Upper lobe of left lung (tissue), 4 donors: Measurements from ENCODE around the gene ZFAND6.

Source experiments
- EP300 ChIP-seq, 4 donors: sonication (generic); formaldehyde crosslinking; IDR thresholded peaks; one replicate each; pipeline ENCODE4 v1.5.1; 2017; ENCODE audit warnings: antibody characterized with exemption in 4 of 4, control low read depth in 2 of 4
- POLR2A ChIP-seq, 4 donors: fragments of 450-650 bp; IDR thresholded peaks; one replicate each; pipeline ENCODE4 v1.5.1; 2016 to 2017; ENCODE audit warnings: antibody characterized with exemption in 4 of 4, mild to moderate bottlenecking in 2 of 4
- POLR2AphosphoS5 ChIP-seq, 2 donors: sonication (generic); formaldehyde crosslinking; IDR thresholded peaks; one replicate each; pipeline ENCODE4 v1.5.1; 2017; ENCODE audit warnings: antibody characterized with exemption in 2 of 2
- TF ChIP-seq, protein P1 (sequence below), 6 experiments: fragments of 450-650 bp in 4 of 6; fragments of 200-600 bp in 2 of 6; sonication (generic) in 2 of 6; IDR thresholded peaks; one replicate each; pipeline ENCODE4 v1.5.1; 2016 to 2019; ENCODE audit warnings: antibody characterized with exemption in 6 of 6

DNA sequence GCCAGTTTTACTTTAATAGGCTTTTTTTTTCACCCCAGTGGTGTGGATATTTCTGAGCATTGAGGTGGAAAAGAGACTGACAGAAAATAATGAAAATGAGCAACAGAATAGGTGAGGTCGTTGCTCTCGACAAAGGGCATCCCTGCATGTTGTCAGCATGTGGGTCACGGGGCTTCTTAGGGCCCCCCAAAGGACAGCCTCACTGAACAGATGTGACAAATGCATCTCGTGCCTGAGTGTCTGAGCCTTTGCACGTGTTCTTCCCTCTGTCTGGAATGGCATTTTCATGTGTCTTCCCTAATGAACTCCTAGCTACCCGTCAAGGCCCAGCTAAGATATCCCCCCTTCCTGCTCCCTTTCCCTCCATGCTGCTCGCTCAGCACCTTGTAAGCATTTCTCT, 125.1 kb downstream of the ZFAND6 start:
- TF ChIP-seq, protein P1, sequence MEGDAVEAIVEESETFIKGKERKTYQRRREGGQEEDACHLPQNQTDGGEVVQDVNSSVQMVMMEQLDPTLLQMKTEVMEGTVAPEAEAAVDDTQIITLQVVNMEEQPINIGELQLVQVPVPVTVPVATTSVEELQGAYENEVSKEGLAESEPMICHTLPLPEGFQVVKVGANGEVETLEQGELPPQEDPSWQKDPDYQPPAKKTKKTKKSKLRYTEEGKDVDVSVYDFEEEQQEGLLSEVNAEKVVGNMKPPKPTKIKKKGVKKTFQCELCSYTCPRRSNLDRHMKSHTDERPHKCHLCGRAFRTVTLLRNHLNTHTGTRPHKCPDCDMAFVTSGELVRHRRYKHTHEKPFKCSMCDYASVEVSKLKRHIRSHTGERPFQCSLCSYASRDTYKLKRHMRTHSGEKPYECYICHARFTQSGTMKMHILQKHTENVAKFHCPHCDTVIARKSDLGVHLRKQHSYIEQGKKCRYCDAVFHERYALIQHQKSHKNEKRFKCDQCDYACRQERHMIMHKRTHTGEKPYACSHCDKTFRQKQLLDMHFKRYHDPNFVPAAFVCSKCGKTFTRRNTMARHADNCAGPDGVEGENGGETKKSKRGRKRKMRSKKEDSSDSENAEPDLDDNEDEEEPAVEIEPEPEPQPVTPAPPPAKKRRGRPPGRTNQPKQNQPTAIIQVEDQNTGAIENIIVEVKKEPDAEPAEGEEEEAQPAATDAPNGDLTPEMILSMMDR (IDR thresholded peaks at IDR 0.05), result no peak
- no peak for TF ChIP-seq POLR2A (IDR thresholded peaks at IDR 0.05)
- TF ChIP-seq EP300 (IDR thresholded peaks at IDR 0.05), result no peak
- TF ChIP-seq POLR2AphosphoS5 (IDR thresholded peaks at IDR 0.05), result no peak
